DMS53 treated with DMSO at 0.1 percent for 48 hours (cell line): ENCODE results near the gene EPHA4.

Source experiments
- DNase-seq: peaks from one replicate; lab custom pipeline; 2025; ENCODE audit not compliant: unreplicated experiment; lab: John Stamatoyannopoulos, UW

Gene EPHA4

GRCh38 chr2:221571551-221572218 lies 419 bp downstream of the EPHA4 start:
- DNase-seq, result no peak

GRCh38 chr2:221571025-221571550 lies 1.0 kb downstream of the EPHA4 start:
- DNase-seq, result no peak

GRCh38 chr2:221570321-221570935 lies 1.7 kb downstream of the EPHA4 start:
- no peak for DNase-seq

GRCh38 chr2:221569871-221570270 lies 2.2 kb downstream of the EPHA4 start:
- no peak for DNase-seq

GRCh38 chr2:221569425-221569845 lies 2.7 kb downstream of the EPHA4 start:
- DNase-seq, result no peak

GRCh38 chr2:221568299-221568698 lies 3.8 kb downstream of the EPHA4 start:
- DNase-seq, result no peak

- no peak for DNase-seq
These were observed 4.3 kb downstream of the EPHA4 start for GRCh38 chr2:221567809-221568208.

- DNase-seq, result no peak
These were observed 4.8 kb downstream of the EPHA4 start for GRCh38 chr2:221567231-221567760.

- DNase-seq, result no peak
These were observed 8.7 kb downstream of the EPHA4 start for GRCh38 chr2:221563270-221563985.

GRCh38 chr2:221562226-221562625 lies 9.9 kb downstream of the EPHA4 start:
- no peak for DNase-seq

GRCh38 chr2:221561770-221562169 lies 10.3 kb downstream of the EPHA4 start:
- DNase-seq, result no peak

GRCh38 chr2:221559991-221560390 lies 12.1 kb downstream of the EPHA4 start:
- DNase-seq, result no peak

GRCh38 chr2:221558107-221558506 lies 14.0 kb downstream of the EPHA4 start:
- DNase-seq, result no peak

GRCh38 chr2:221555494-221555846 lies 16.6 kb downstream of the EPHA4 start:
- DNase-seq, result no peak

GRCh38 chr2:221554769-221555493 lies 17.2 kb downstream of the EPHA4 start:
- DNase-seq, result no peak

- no peak for DNase-seq
These were observed 18.8 kb downstream of the EPHA4 start for GRCh38 chr2:221553333-221553732.

- DNase-seq, result no peak
These were observed 19.8 kb downstream of the EPHA4 start for GRCh38 chr2:221552291-221552690.

- no peak for DNase-seq
These were observed 20.2 kb downstream of the EPHA4 start for GRCh38 chr2:221551864-221552263.

- no peak for DNase-seq
These were observed 23.0 kb downstream of the EPHA4 start for GRCh38 chr2:221549143-221549542.

GRCh38 chr2:221546505-221547225 lies 25.4 kb downstream of the EPHA4 start:
- peak; percentile 44 for DNase-seq
